ENCODE results near the gene TAF7. TPM values are rescaled to one million over a fixed set of nuclear protein-coding genes. Genes with fewer than 3 reads are reported as not detected.
A peak's percentile ranks its signal among the peaks of the same experiment; 100 is the strongest.

TAF7 gene
- total RNA-seq, 1 experiment from 2014 or later: 78.7 TPM

GRCh38 chr5:141355641-141356040 is 35.1 kb upstream of the TAF7 start:
- TF ChIP-seq CTCF (IDR thresholded peaks at IDR 0.05; ENCODE audit: insufficient read depth in 1 of 2, low read depth in 1 of 2, low read length in 1 of 2, severe bottlenecking in 1 of 2, unreplicated experiment in 1 of 2): no peak
- no peaks in the 10 kb centered on the region for H3K27me3 Mint-ChIP-seq (ENCODE audit: insufficient read depth, unreplicated experiment)
- no peaks in the 10 kb centered on the region for H3K27me3 ChIP-seq (replicated peaks; ENCODE audit: control insufficient read depth, insufficient read depth, low read length)
- no peaks in the 10 kb centered on the region; the same call in 1 of the 2 replicates for H3K9me3 ChIP-seq
- H3K4me3 Mint-ChIP-seq (ENCODE audit: unreplicated experiment): no peak overlapping the region
- DNase-seq: no peak
- H3K9me3 Mint-ChIP-seq (ENCODE audit: unreplicated experiment): peaks cover 11% of the 10 kb centered on the region
- ChIA-PET POLR2A (no interaction called here), CTCF (no interaction called here)
- BruUV-seq (replicated peaks): no TSS peak
- no peaks in the 10 kb centered on the region for H3K36me3 ChIP-seq (ENCODE audit: control insufficient read depth, insufficient read depth, low read length)
- H3K36me3 Mint-ChIP-seq (ENCODE audit: insufficient read depth, unreplicated experiment): no peaks in the 10 kb centered on the region
- H3K27ac Mint-ChIP-seq (ENCODE audit: unreplicated experiment): no peak overlapping the region
- intact Hi-C loops (cut with micrococcal nuclease; ENCODE audit: unreplicated experiment): no loop called here
- H3K4me1 ChIP-seq: no peaks in the 10 kb centered on the region
- no peaks in the 10 kb centered on the region for H3K4me1 Mint-ChIP-seq (ENCODE audit: low read depth, unreplicated experiment)
- no peak overlapping the region for H3K4me3 ChIP-seq (ENCODE audit: low read depth, low read length)

GRCh38 chr5:141354900-141355469 is 34.4 kb upstream of the TAF7 start, which contains the start of gene PCDHGA4:
TSS of gene PCDHGA4 (plus strand) at chr5:141355021. CDS start at chr5:141355108, 87 bp downstream.
- Mint-ChIP-seq H3K4me3 (ENCODE audit: unreplicated experiment) (no peak within 1 kb of the TSS), H3K27ac (ENCODE audit: unreplicated experiment) (no peak within 1 kb of the TSS), H3K36me3 (ENCODE audit: insufficient read depth, unreplicated experiment) (peaks cover 5% of the 10 kb centered on the region), H3K27me3 (ENCODE audit: insufficient read depth, unreplicated experiment) (no peaks in the 10 kb centered on the region), H3K4me1 (ENCODE audit: low read depth, unreplicated experiment) (no peaks in the 10 kb centered on the region), H3K9me3 (ENCODE audit: unreplicated experiment) (peaks cover 15% of the 10 kb centered on the region)
- TF ChIP-seq CTCF (IDR thresholded peaks at IDR 0.05; ENCODE audit: insufficient read depth in 1 of 2, low read depth in 1 of 2, low read length in 1 of 2, severe bottlenecking in 1 of 2, unreplicated experiment in 1 of 2): peak; percentile 20 to 22
- ChIA-PET POLR2A (no interaction called here), CTCF (no interaction called here)
- no peak for DNase-seq
- H3K4me3 ChIP-seq (ENCODE audit: low read depth, low read length): no peak within 1 kb of the TSS
- no peaks in the 10 kb centered on the region; the same call in 1 of the 2 replicates for H3K9me3 ChIP-seq
- H3K27me3 ChIP-seq (replicated peaks; ENCODE audit: control insufficient read depth, insufficient read depth, low read length): no peaks in the 10 kb centered on the region
- no TSS peak for BruUV-seq (replicated peaks)
- H3K36me3 ChIP-seq (ENCODE audit: control insufficient read depth, insufficient read depth, low read length): no peaks in the 10 kb centered on the region
- no peaks in the 10 kb centered on the region for H3K4me1 ChIP-seq
- intact Hi-C loops (cut with micrococcal nuclease; ENCODE audit: unreplicated experiment): no loop called here

GRCh38 chr5:141351591-141351990 is 31.0 kb upstream of the TAF7 start:
- Mint-ChIP-seq H3K27ac (ENCODE audit: unreplicated experiment) (no peak overlapping the region), H3K4me1 (ENCODE audit: low read depth, unreplicated experiment) (no peaks in the 10 kb centered on the region), H3K36me3 (ENCODE audit: insufficient read depth, unreplicated experiment) (peaks cover 5% of the 10 kb centered on the region), H3K27me3 (ENCODE audit: insufficient read depth, unreplicated experiment) (no peaks in the 10 kb centered on the region), H3K4me3 (ENCODE audit: unreplicated experiment) (no peak overlapping the region), H3K9me3 (ENCODE audit: unreplicated experiment) (peaks cover 10% of the 10 kb centered on the region)
- intact Hi-C loops (cut with micrococcal nuclease; ENCODE audit: unreplicated experiment): no loop called here
- no peak overlapping the region for H3K4me3 ChIP-seq (ENCODE audit: low read depth, low read length)
- no peaks in the 10 kb centered on the region for H3K36me3 ChIP-seq (ENCODE audit: control insufficient read depth, insufficient read depth, low read length)
- DNase-seq: no peak
- H3K9me3 ChIP-seq: no peaks in the 10 kb centered on the region; the same call in 1 of the 2 replicates
- CTCF ChIA-PET: no interaction called here
- no peak for TF ChIP-seq CTCF (IDR thresholded peaks at IDR 0.05; ENCODE audit: insufficient read depth in 1 of 2, low read depth in 1 of 2, low read length in 1 of 2, severe bottlenecking in 1 of 2, unreplicated experiment in 1 of 2)
- no peaks in the 10 kb centered on the region for H3K4me1 ChIP-seq
- no TSS peak for BruUV-seq (replicated peaks)
- POLR2A ChIA-PET: no interaction called here
- no peaks in the 10 kb centered on the region for H3K27me3 ChIP-seq (replicated peaks; ENCODE audit: control insufficient read depth, insufficient read depth, low read length)
